Stomach (tissue), 4 donors: ENCODE measurements around the gene PRX.

Experiments used
- EP300 ChIP-seq: sonication (generic); formaldehyde crosslinking; IDR thresholded peaks from one replicate; pipeline ENCODE4 v1.6.1; 2017; ENCODE audit warnings: antibody characterized with exemption
- POLR2A ChIP-seq, 4 donors: fragments of 450-650 bp; IDR thresholded peaks; one replicate each; pipeline ENCODE4 v1.6.1; 2016; ENCODE audit warnings: antibody characterized with exemption in 4 of 4, control low read depth in 2 of 4, mild to moderate bottlenecking in 1 of 4, moderate library complexity in 1 of 4
- POLR2AphosphoS5 ChIP-seq, 3 donors: sonication (generic); formaldehyde crosslinking; IDR thresholded peaks; one replicate each; pipeline ENCODE4 v1.6.1; 2016; ENCODE audit warnings: antibody characterized with exemption in 3 of 3
- TF ChIP-seq, protein P1 (sequence below), 7 experiments: fragments of 450-650 bp in 4 of 7; fragments of 200-600 bp in 3 of 7; sonication (generic) in 3 of 7; IDR thresholded peaks; one replicate each; pipeline ENCODE4 v1.5.1; 2016 to 2019; ENCODE audit warnings: antibody characterized with exemption in 7 of 7, control low read depth in 2 of 7, mild to moderate bottlenecking in 1 of 7

DNA sequence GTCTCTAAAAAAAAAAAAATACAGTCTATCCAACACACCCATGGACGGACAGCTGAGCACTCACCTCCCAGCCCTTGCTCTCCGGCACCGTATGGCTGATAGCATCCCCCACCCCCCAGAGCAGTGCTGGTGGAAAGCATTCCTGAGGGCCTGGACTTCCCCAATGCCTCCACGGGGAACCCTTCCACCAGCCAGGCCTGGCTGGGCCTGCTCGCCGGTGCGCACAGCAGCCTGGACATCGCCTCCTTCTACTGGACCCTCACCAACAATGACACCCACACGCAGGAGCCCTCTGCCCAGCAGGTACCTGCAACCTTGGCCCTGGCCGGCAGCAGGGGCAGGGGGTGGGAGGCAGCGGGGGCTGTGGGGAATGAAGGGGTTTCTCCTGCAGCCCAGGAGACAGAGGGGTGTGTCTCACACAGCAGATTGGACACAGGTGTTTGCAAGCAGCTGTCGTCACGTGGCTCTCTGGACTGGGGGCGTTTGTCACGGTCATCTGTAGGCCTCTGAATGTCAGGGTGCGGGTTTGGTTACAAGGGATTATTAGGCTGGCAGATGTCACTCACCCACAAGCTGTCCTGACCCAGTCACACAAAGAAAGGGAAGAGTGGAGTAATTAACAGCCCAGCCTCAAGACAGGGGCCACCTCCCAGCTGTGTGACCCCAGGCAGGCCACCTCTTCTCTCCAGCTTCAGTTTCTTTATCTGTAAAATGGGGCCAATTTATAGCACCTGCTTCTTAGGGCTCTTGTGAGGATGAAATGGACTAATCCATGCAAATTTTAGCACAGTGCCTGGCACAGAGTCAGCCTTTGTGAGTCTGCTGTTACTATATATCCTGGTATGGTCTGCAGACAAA, 45.4 kb downstream of the PRX start:
- TF ChIP-seq, protein P1, sequence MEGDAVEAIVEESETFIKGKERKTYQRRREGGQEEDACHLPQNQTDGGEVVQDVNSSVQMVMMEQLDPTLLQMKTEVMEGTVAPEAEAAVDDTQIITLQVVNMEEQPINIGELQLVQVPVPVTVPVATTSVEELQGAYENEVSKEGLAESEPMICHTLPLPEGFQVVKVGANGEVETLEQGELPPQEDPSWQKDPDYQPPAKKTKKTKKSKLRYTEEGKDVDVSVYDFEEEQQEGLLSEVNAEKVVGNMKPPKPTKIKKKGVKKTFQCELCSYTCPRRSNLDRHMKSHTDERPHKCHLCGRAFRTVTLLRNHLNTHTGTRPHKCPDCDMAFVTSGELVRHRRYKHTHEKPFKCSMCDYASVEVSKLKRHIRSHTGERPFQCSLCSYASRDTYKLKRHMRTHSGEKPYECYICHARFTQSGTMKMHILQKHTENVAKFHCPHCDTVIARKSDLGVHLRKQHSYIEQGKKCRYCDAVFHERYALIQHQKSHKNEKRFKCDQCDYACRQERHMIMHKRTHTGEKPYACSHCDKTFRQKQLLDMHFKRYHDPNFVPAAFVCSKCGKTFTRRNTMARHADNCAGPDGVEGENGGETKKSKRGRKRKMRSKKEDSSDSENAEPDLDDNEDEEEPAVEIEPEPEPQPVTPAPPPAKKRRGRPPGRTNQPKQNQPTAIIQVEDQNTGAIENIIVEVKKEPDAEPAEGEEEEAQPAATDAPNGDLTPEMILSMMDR (IDR thresholded peaks at IDR 0.05), result no peak
- TF ChIP-seq EP300 (no peak), POLR2A (IDR thresholded peaks at IDR 0.05) (no peak), POLR2AphosphoS5 (IDR thresholded peaks at IDR 0.05) (no peak)
